DND-41 (cell line): ENCODE measurements around the gene PRDX5.

Source experiments
- CTCF ChIP-seq: IDR thresholded peaks from 2 replicates; pipeline ENCODE4 v1.5.1; 2012; ENCODE audit warnings: borderline replicate concordance, low read length, moderate library complexity, mild to moderate bottlenecking; ENCODE audit not compliant: poor library complexity, severe bottlenecking; ENCODE audit errors: extremely low read depth
- EZH2 ChIP-seq: IDR thresholded peaks from 3 replicates; pipeline ENCODE4 v1.6.1; 2012; ENCODE audit warnings: borderline replicate concordance, low read depth, mild to moderate bottlenecking, moderate library complexity, low read length, inconsistent platforms; ENCODE audit not compliant: severe bottlenecking

- TF ChIP-seq CTCF: no peak
- TF ChIP-seq EZH2: no peak
These were observed 2.9 kb upstream of the PRDX5 start for GRCh38 chr11:64314805-64315561.
